SK-N-SH (cell line): Measurements from ENCODE around the gene TSHR. TPM values are rescaled to one million over a fixed set of nuclear protein-coding genes. Genes with fewer than 3 reads are reported as not detected.
"Not testable (repeated sequence)": the region's sequence is repeated elsewhere in the genome, so short reads cannot be mapped to it uniquely, and the experiment has no call there.

Experiments used
- CTCF ChIA-PET: fragments of 300-600, 350-600 bp; formaldehyde crosslinking; extraction: SDS; loops from one replicate; lab custom pipeline; 2021; lab: Yijun Ruan, JAX
- POLR2A ChIA-PET: fragments of 350-600 bp; sonication (Branson Sonifier 250); formaldehyde crosslinking; extraction: SDS; loops from one replicate; lab custom pipeline; 2020; ENCODE audit warnings: antibody characterized with exemption, inconsistent platforms; lab: Yijun Ruan, JAX
- DNase-seq: peaks from one replicate; pipeline ENCODE4 v3.0.0; 2012
- H2AFZ ChIP-seq: fragments of 200-600 bp; sonication (generic); 2 replicates; pipeline ENCODE4 v1.8.1; 2016; ENCODE audit warnings: antibody characterized with exemption, mild to moderate bottlenecking, low read depth
- H3F3A ChIP-seq: fragments of 200-600 bp; sonication (generic); replicated peaks from 2 replicates; pipeline ENCODE3; 2016; ENCODE audit warnings: antibody characterized with exemption, mild to moderate bottlenecking; ENCODE audit not compliant: insufficient read depth
- H3K27ac ChIP-seq, 2 experiments: fragments of 200-500 bp in 1 of 2; fragments of 200-600 bp in 1 of 2; sonication (Bioruptor generic) in 1 of 2; sonication (generic), shearing (Covaris generic) in 1 of 2; 2 replicates each; pipeline versions ENCODE4 v1.5.1 to v1.6.1; 2014 to 2016; ENCODE audit warnings: low read depth in 2 of 2, inconsistent platforms in 1 of 2, low read length in 1 of 2, mild to moderate bottlenecking in 1 of 2, mixed read lengths in 1 of 2
- H3K27me3 ChIP-seq: fragments of 200-600 bp; sonication (generic), shearing (Covaris generic); 2 replicates; pipeline ENCODE4 v1.6.1; 2016; ENCODE audit warnings: mixed run types; ENCODE audit not compliant: insufficient read depth
- H3K36me3 ChIP-seq, 2 experiments: fragments of 200-500 bp in 1 of 2; fragments of 200-600 bp in 1 of 2; sonication (Bioruptor generic) in 1 of 2; sonication (generic) in 1 of 2; replicated peaks in 1 of 2; 2 replicates each; pipeline versions ENCODE3 to v1.5.1; 2014 to 2016; ENCODE audit warnings: low read length in 1 of 2, mild to moderate bottlenecking in 1 of 2; ENCODE audit not compliant: insufficient read depth in 2 of 2, control insufficient read depth in 1 of 2
- H3K4me1 ChIP-seq, 2 experiments: fragments of 200-500 bp in 1 of 2; fragments of 200-600 bp in 1 of 2; sonication (Bioruptor generic) in 1 of 2; sonication (generic), shearing (Covaris generic) in 1 of 2; 2 replicates each; pipeline versions ENCODE4 v1.5.1 to v1.6.1; 2014 to 2016; ENCODE audit warnings: low read depth in 1 of 2, low read length in 1 of 2, mixed run types in 1 of 2; ENCODE audit not compliant: insufficient read depth in 2 of 2, control insufficient read depth in 1 of 2
- H3K4me2 ChIP-seq: fragments of 200-600 bp; sonication (generic), shearing (Covaris generic); 2 replicates; pipeline ENCODE4 v1.6.1; 2017; ENCODE audit warnings: mixed run types
- H3K4me3 ChIP-seq, 2 experiments: fragments of 200-500 bp in 1 of 2; fragments of 200-600 bp in 1 of 2; sonication (Bioruptor generic) in 1 of 2; sonication (generic), shearing (Covaris generic) in 1 of 2; 2 replicates each; pipeline versions ENCODE4 v1.5.1 to v1.8.1; 2014 to 2016; ENCODE audit warnings: low read depth in 2 of 2, inconsistent platforms in 1 of 2, low read length in 1 of 2, mild to moderate bottlenecking in 1 of 2, mixed read lengths in 1 of 2, moderate library complexity in 1 of 2
- H3K79me2 ChIP-seq: fragments of 200-600 bp; sonication (generic); 2 replicates; pipeline ENCODE4 v1.8.1; 2017; ENCODE audit warnings: mild to moderate bottlenecking; ENCODE audit not compliant: insufficient read depth
- H3K9ac ChIP-seq: fragments of 200-600 bp; sonication (generic); 2 replicates; pipeline ENCODE4 v1.6.1; 2017; ENCODE audit warnings: mixed run types
- H3K9me2 ChIP-seq: fragments of 200-600 bp; sonication (generic); 2 replicates; pipeline ENCODE4 v1.6.1; 2017; ENCODE audit warnings: mixed run types
- H3K9me3 ChIP-seq: fragments of 200-600 bp; sonication (generic); 2 replicates; pipeline ENCODE4 v1.6.1; 2017; ENCODE audit warnings: mixed run types, mild to moderate bottlenecking, moderate library complexity
- H4K20me1 ChIP-seq: fragments of 200-600 bp; sonication (generic); 2 replicates; pipeline ENCODE4 v1.6.1; 2017; ENCODE audit warnings: mild to moderate bottlenecking, mixed run types; ENCODE audit not compliant: insufficient read depth
- EP300 ChIP-seq, 2 experiments: IDR thresholded peaks; 2 replicates each; pipeline versions ENCODE4 v1.4.0 to v1.6.1; 2012; ENCODE audit warnings: borderline replicate concordance in 1 of 2, low read depth in 1 of 2, low read length in 1 of 2
- EZH2phosphoT487 ChIP-seq: fragments of 200-600 bp; sonication (generic); IDR thresholded peaks from 2 replicates; pipeline ENCODE4 v1.6.1; 2017; ENCODE audit warnings: low read depth, mixed run types, mild to moderate bottlenecking, antibody characterized with exemption, moderate library complexity, borderline replicate concordance
- FOSL2 ChIP-seq: IDR thresholded peaks from 2 replicates; pipeline ENCODE4 v1.4.0; 2012; ENCODE audit warnings: low read depth, mild to moderate bottlenecking, moderate library complexity, borderline replicate concordance
- FOXJ3 ChIP-seq: sonication (generic); formaldehyde crosslinking; IDR thresholded peaks from 2 replicates; pipeline ENCODE4 v1.5.1; 2020; ENCODE audit warnings: mild to moderate bottlenecking, missing genetic modification reagents
- GABPA ChIP-seq: IDR thresholded peaks from 2 replicates; pipeline ENCODE4 v1.4.0; 2012; ENCODE audit warnings: low read depth, mild to moderate bottlenecking
- GATA2 ChIP-seq: sonication (generic); formaldehyde crosslinking; IDR thresholded peaks from 2 replicates; pipeline ENCODE4 v1.5.0; 2020; ENCODE audit warnings: mild to moderate bottlenecking, missing genetic modification reagents
- JUND ChIP-seq: IDR thresholded peaks from 2 replicates; pipeline ENCODE4 v1.4.0; 2012
- NFIC ChIP-seq: IDR thresholded peaks from 2 replicates; pipeline ENCODE4 v1.4.0; 2012; ENCODE audit warnings: borderline replicate concordance
- NRF1 ChIP-seq: IDR thresholded peaks from 2 replicates; pipeline ENCODE4 v1.6.1; 2012; ENCODE audit warnings: low read depth, mild to moderate bottlenecking, low read length
- POLR2AphosphoS5 ChIP-seq: IDR thresholded peaks from 2 replicates; pipeline ENCODE4 v1.6.1; 2012; ENCODE audit warnings: low read depth, low read length
- RFX5 ChIP-seq: IDR thresholded peaks from 2 replicates; pipeline ENCODE4 v1.6.1; 2012; ENCODE audit warnings: mild to moderate bottlenecking, improper control_type of control experiment, low read length
- RXRA ChIP-seq: IDR thresholded peaks from 2 replicates; pipeline ENCODE4 v1.4.0; 2012; ENCODE audit warnings: low read depth, mild to moderate bottlenecking, borderline replicate concordance
- SMC3 ChIP-seq: IDR thresholded peaks from 2 replicates; pipeline ENCODE4 v1.6.1; 2012; ENCODE audit warnings: low read depth, low read length, improper control_type of control experiment
- TCF12 ChIP-seq: IDR thresholded peaks from 2 replicates; pipeline ENCODE4 v1.4.0; 2012
- TEAD4 ChIP-seq: IDR thresholded peaks from 2 replicates; pipeline ENCODE4 v1.4.0; 2012; ENCODE audit warnings: mild to moderate bottlenecking, borderline replicate concordance; ENCODE audit not compliant: insufficient read depth
- YY1 ChIP-seq: IDR thresholded peaks from 2 replicates; pipeline ENCODE4 v1.4.0; 2012; ENCODE audit warnings: low read depth, mild to moderate bottlenecking
- WGBS: methylation state at CpG from one replicate; pipeline ENCODE4 v1.1.6; 2017; ENCODE audit warnings: low lambda C conversion rate; 5-methylcytosine and 5-hydroxymethylcytosine counted together
- polyA plus RNA-seq, 3 experiments: library from polyadenylated mRNA; depleted of rRNA; stranded (reverse); fragments of >200 nt; gene quantifications; 2 replicates each; pipeline ENCODE4 v1.2.3, GENCODE V29; 2012
- TF ChIP-seq, protein P1 (sequence below): IDR thresholded peaks from 2 replicates; pipeline ENCODE4 v1.4.0; 2012; ENCODE audit warnings: low read depth, borderline replicate concordance
- TF ChIP-seq, protein P2 (sequence below): fragments of 150-350 bp; IDR thresholded peaks from 2 replicates; pipeline ENCODE4 v1.6.1; 2017; ENCODE audit warnings: antibody characterized with exemption, low read length, low read depth, borderline replicate concordance
- TF ChIP-seq, protein P3 (sequence below): fragments of 200-600 bp; sonication (generic); IDR thresholded peaks from 2 replicates; pipeline ENCODE4 v1.6.1; 2017; ENCODE audit warnings: antibody characterized with exemption, mild to moderate bottlenecking, moderate library complexity
- TF ChIP-seq, protein P4 (sequence below): IDR thresholded peaks from 2 replicates; pipeline ENCODE4 v1.4.0; 2012; ENCODE audit warnings: low read depth

The TSHR gene
- polyA plus RNA-seq, 1 of the 3 experiments (the other 2 are of a cell fraction), result not detected

DNA sequence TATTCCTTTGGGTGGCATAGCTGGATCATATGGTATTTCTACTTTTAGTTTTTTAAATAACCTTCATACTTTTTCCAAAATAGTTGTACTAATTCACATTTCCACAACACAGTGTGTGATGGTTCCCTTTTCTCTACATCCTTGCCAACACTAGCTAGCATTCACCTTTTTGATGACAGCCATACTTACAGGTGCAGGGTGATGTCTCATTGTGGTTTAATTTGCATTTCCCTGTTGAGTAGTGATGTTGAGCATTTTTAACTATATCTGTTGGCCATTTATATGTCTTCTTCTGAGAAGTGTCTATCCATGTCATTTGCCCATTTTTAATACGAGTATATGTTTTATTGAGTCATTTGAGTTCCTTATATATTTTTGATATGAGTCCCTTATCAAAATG, 96.1 kb downstream of the TSHR start:
- no peak overlapping the region for H3K27ac ChIP-seq
- H3K79me2 ChIP-seq, result no peaks in the 10 kb centered on the region
- H3K4me1 ChIP-seq, result no peaks in the 10 kb centered on the region
- TF ChIP-seq RFX5 (no peak), NRF1 (no peak), RXRA (no peak), YY1 (no peak), FOSL2 (no peak), EP300 (IDR thresholded peaks at IDR 0.05; ENCODE audit: borderline replicate concordance in 1 of 2, low read depth in 1 of 2, low read length in 1 of 2) (no peak), TEAD4 (no peak), EZH2phosphoT487 (no peak), SMC3 (no peak), TCF12 (no peak), POLR2AphosphoS5 (no peak), GATA2 (CRISPR knock-in tag) (no peak), GABPA (no peak), NFIC (no peak), FOXJ3 (CRISPR knock-in tag) (no peak), JUND (no peak)
- TF ChIP-seq, protein P1, sequence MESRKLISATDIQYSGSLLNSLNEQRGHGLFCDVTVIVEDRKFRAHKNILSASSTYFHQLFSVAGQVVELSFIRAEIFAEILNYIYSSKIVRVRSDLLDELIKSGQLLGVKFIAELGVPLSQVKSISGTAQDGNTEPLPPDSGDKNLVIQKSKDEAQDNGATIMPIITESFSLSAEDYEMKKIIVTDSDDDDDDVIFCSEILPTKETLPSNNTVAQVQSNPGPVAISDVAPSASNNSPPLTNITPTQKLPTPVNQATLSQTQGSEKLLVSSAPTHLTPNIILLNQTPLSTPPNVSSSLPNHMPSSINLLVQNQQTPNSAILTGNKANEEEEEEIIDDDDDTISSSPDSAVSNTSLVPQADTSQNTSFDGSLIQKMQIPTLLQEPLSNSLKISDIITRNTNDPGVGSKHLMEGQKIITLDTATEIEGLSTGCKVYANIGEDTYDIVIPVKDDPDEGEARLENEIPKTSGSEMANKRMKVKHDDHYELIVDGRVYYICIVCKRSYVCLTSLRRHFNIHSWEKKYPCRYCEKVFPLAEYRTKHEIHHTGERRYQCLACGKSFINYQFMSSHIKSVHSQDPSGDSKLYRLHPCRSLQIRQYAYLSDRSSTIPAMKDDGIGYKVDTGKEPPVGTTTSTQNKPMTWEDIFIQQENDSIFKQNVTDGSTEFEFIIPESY, result no peak
- TF ChIP-seq, protein P2, sequence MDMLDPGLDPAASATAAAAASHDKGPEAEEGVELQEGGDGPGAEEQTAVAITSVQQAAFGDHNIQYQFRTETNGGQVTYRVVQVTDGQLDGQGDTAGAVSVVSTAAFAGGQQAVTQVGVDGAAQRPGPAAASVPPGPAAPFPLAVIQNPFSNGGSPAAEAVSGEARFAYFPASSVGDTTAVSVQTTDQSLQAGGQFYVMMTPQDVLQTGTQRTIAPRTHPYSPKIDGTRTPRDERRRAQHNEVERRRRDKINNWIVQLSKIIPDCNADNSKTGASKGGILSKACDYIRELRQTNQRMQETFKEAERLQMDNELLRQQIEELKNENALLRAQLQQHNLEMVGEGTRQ, result no peak
- TF ChIP-seq, protein P3, sequence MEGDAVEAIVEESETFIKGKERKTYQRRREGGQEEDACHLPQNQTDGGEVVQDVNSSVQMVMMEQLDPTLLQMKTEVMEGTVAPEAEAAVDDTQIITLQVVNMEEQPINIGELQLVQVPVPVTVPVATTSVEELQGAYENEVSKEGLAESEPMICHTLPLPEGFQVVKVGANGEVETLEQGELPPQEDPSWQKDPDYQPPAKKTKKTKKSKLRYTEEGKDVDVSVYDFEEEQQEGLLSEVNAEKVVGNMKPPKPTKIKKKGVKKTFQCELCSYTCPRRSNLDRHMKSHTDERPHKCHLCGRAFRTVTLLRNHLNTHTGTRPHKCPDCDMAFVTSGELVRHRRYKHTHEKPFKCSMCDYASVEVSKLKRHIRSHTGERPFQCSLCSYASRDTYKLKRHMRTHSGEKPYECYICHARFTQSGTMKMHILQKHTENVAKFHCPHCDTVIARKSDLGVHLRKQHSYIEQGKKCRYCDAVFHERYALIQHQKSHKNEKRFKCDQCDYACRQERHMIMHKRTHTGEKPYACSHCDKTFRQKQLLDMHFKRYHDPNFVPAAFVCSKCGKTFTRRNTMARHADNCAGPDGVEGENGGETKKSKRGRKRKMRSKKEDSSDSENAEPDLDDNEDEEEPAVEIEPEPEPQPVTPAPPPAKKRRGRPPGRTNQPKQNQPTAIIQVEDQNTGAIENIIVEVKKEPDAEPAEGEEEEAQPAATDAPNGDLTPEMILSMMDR, result no peak
- TF ChIP-seq, protein P4, sequence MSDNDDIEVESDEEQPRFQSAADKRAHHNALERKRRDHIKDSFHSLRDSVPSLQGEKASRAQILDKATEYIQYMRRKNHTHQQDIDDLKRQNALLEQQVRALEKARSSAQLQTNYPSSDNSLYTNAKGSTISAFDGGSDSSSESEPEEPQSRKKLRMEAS, result no peak
- no peak overlapping the region for H2AFZ ChIP-seq
- H3K9ac ChIP-seq, result no peak overlapping the region
- ChIA-PET POLR2A (no interaction called here), CTCF (no interaction called here)
- no peaks in the 10 kb centered on the region for H3K36me3 ChIP-seq
- no peaks in the 10 kb centered on the region for H3K27me3 ChIP-seq
- no peaks in the 10 kb centered on the region for H3K9me2 ChIP-seq
- H3K4me3 ChIP-seq, result no peak overlapping the region
- no peak for DNase-seq
- H3K4me2 ChIP-seq, result no peak overlapping the region
- H3F3A ChIP-seq, result no peaks in the 10 kb centered on the region
- no peaks in the 10 kb centered on the region for H4K20me1 ChIP-seq
- H3K9me3 ChIP-seq, result no peaks in the 10 kb centered on the region
- 0% methylated on average over 1 of the region's 1 CpG for whole genome bisulfite sequencing

DNA sequence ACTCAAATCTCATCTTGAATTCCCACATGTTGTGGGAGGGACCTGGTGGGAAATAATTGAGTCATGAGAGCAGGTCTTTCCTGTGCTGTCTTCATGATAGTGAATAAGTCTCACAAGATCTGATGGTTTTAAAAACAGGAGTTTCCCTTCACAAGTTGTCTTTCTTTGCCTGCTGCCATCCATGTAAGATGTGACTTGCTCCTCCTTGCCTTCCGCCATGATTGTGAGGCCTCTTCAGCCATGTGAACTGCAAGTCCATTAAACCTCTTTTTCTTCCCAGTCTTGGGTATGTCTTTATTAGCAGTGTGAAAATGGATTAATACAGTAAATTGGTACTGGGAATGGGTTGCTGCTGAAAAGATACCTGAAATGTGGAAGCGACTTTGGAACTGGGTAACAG, 98.6 kb downstream of the TSHR start:
- H3F3A ChIP-seq, H3K9me2 ChIP-seq, H3K9me3 ChIP-seq, H3K4me3 ChIP-seq, H4K20me1 ChIP-seq, H3K27ac ChIP-seq, POLR2A ChIA-PET, H2AFZ ChIP-seq, DNase-seq, H3K9ac ChIP-seq, H3K36me3 ChIP-seq, H3K79me2 ChIP-seq, H3K4me1 ChIP-seq, H3K4me2 ChIP-seq, H3K27me3 ChIP-seq: not testable (repeated sequence)
- 5% methylated on average over 2 of the region's 2 CpGs for WGBS
- CTCF ChIA-PET, result interaction anchor here (1.1 kb wide), 1 partner anchor 15 kb away, joined by 3 read pairs; no protein-coding TSS in a partner anchor
